ENCODE data around the gene TSPAN9. TPM values are rescaled to one million over a fixed set of nuclear protein-coding genes. Genes with fewer than 3 reads are reported as not detected.

TSPAN9 gene
- total RNA-seq, 1 donor from 2014 or later = 193 TPM

- DNase-seq (ENCODE audit: missing footprints) = no peak
- intact Hi-C loops (cut with DNase I) = no loop called here
- peak; percentile 69 for ATAC-seq
Observed at GRCh38 chr12:3130057-3130830, 53.1 kb downstream of the TSPAN9 start.

- intact Hi-C loops (cut with DNase I) = no loop called here
- no peak for ATAC-seq
- no peak for DNase-seq (ENCODE audit: missing footprints)
Observed at GRCh38 chr12:3131129-3131528, 54.0 kb downstream of the TSPAN9 start.

- ATAC-seq = peak; percentile 61
- intact Hi-C loops (cut with DNase I) = loop anchor here (2.0 kb wide), 1 partner anchor 56 kb away; the partner anchor contains the start of gene TSPAN9
- DNase-seq (ENCODE audit: missing footprints) = peak; percentile 77
Observed at GRCh38 chr12:3132636-3133404, 55.6 kb downstream of the TSPAN9 start.

GRCh38 chr12:3133405-3133783 is 56.2 kb downstream of the TSPAN9 start:
- ATAC-seq = no peak
- intact Hi-C loops (cut with DNase I) = loop anchor here (2.0 kb wide), 1 partner anchor 57 kb away; the partner anchor contains the start of gene TSPAN9
- DNase-seq (ENCODE audit: missing footprints) = no peak

GRCh38 chr12:3134126-3134525 is 56.9 kb downstream of the TSPAN9 start:
- DNase-seq (ENCODE audit: missing footprints) (no peak), ATAC-seq (no peak)
- intact Hi-C loops (cut with DNase I) = no loop called here

- no peak for DNase-seq (ENCODE audit: missing footprints)
- intact Hi-C loops (cut with DNase I) = no loop called here
- ATAC-seq = no peak
Observed at GRCh38 chr12:3134526-3135135, 57.5 kb downstream of the TSPAN9 start.

- DNase-seq (ENCODE audit: missing footprints) (no peak), ATAC-seq (peak; percentile 48)
- intact Hi-C loops (cut with DNase I) = loop anchor here (1.0 kb wide), 1 partner anchor 140 kb away; no protein-coding TSS in a partner anchor
Observed at GRCh38 chr12:3135522-3136461, 58.6 kb downstream of the TSPAN9 start.

- ATAC-seq (no peak), DNase-seq (ENCODE audit: missing footprints) (no peak)
- intact Hi-C loops (cut with DNase I) = loop anchor here (1.0 kb wide), 1 partner anchor 139 kb away; no protein-coding TSS in a partner anchor
Observed at GRCh38 chr12:3136641-3137267, 59.6 kb downstream of the TSPAN9 start.

- intact Hi-C loops (cut with DNase I) = no loop called here
- peak; percentile 73 for ATAC-seq
- peak; percentile 81 for DNase-seq (ENCODE audit: missing footprints)
Observed at GRCh38 chr12:3137268-3137781, 60.1 kb downstream of the TSPAN9 start.

- intact Hi-C loops (cut with DNase I) = no loop called here
- no peak for DNase-seq (ENCODE audit: missing footprints)
Observed at GRCh38 chr12:3137814-3138445, 60.8 kb downstream of the TSPAN9 start.

GRCh38 chr12:3138941-3139511 is 61.8 kb downstream of the TSPAN9 start:
- ATAC-seq (no peak), DNase-seq (ENCODE audit: missing footprints) (no peak)
- intact Hi-C loops (cut with DNase I) = no loop called here

More at GRCh38 chr12:3137814-3138445, 60.8 kb downstream of the TSPAN9 start:
- ATAC-seq = no peak

GRCh38 chr12:3139760-3140159 is 62.6 kb downstream of the TSPAN9 start:
- ATAC-seq = no peak
- DNase-seq (ENCODE audit: missing footprints) = no peak
- intact Hi-C loops (cut with DNase I) = loop anchor here (2.0 kb wide), 1 partner anchor 63 kb away; no protein-coding TSS in a partner anchor

- ATAC-seq = peak; percentile 35
- intact Hi-C loops (cut with DNase I) = loop anchor here (2.0 kb wide), 1 partner anchor 63 kb away; no protein-coding TSS in a partner anchor
- DNase-seq (ENCODE audit: missing footprints) = no peak
Observed at GRCh38 chr12:3140284-3140683, 63.1 kb downstream of the TSPAN9 start.

GRCh38 chr12:3141339-3142321 is 64.5 kb downstream of the TSPAN9 start:
- peak; percentile 25 for ATAC-seq
- intact Hi-C loops (cut with DNase I) = loop anchor here (2.0 kb wide), 1 partner anchor 61 kb away; no protein-coding TSS in a partner anchor
- no peak for DNase-seq (ENCODE audit: missing footprints)

GRCh38 chr12:3142386-3142785 is 65.2 kb downstream of the TSPAN9 start:
- ATAC-seq = no peak
- DNase-seq (ENCODE audit: missing footprints) = no peak
- intact Hi-C loops (cut with DNase I) = no loop called here

GRCh38 chr12:3144495-3144894 is 67.3 kb downstream of the TSPAN9 start:
- ATAC-seq = no peak
- no peak for DNase-seq (ENCODE audit: missing footprints)
- intact Hi-C loops (cut with DNase I) = no loop called here

Measured in Right ventricle myocardium inferior (tissue), 1 donor.